Astrocyte (in vitro differentiated cells and primary cell): ENCODE measurements around the gene UNC45B. TPM values are rescaled to one million over a fixed set of nuclear protein-coding genes. Genes with fewer than 3 reads are reported as not detected.
"Not testable (repeated sequence)": the region's sequence is repeated elsewhere in the genome, so short reads cannot be mapped to it uniquely, and the experiment has no call there.

ENCODE experiments used
- DNase-seq: peaks from one replicate; pipeline ENCODE4 v3.0.0-alpha.2; 2010; ENCODE audit warnings: low read depth
- FAIRE-seq: peaks from 2 replicates; lab custom pipeline; 2011; peaks lifted over from hg19 to GRCh38; lab: Jason Lieb, UNC
- H2AFZ ChIP-seq: 2 replicates; pipeline ENCODE4 v1.6.0; 2012; ENCODE audit warnings: low read depth, low read length, inconsistent platforms
- H3K27ac ChIP-seq: 2 replicates; pipeline ENCODE4 v1.5.1; 2011; ENCODE audit warnings: low read depth, low read length, inconsistent platforms
- H3K27me3 ChIP-seq: 2 replicates; pipeline ENCODE4 v1.6.0; 2011; ENCODE audit warnings: low read length, inconsistent platforms; ENCODE audit not compliant: insufficient read depth
- H3K36me3 ChIP-seq: 2 replicates; pipeline ENCODE4 v1.5.1; 2011; ENCODE audit warnings: low read length, inconsistent platforms; ENCODE audit not compliant: insufficient read depth
- H3K4me1 ChIP-seq: 2 replicates; pipeline ENCODE4 v1.5.1; 2011; ENCODE audit warnings: low read length, inconsistent platforms; ENCODE audit not compliant: insufficient read depth
- H3K4me2 ChIP-seq: 2 replicates; pipeline ENCODE4 v1.6.0; 2012; ENCODE audit warnings: low read length, inconsistent platforms
- H3K4me3 ChIP-seq: 2 replicates; pipeline ENCODE4 v1.5.1; 2011; ENCODE audit warnings: low read depth, mild to moderate bottlenecking, low read length, inconsistent platforms; ENCODE audit not compliant: insufficient read depth
- H3K79me2 ChIP-seq: 2 replicates; pipeline ENCODE4 v1.6.0; 2012; ENCODE audit warnings: mild to moderate bottlenecking, low read length, inconsistent platforms; ENCODE audit not compliant: insufficient read depth
- H3K9ac ChIP-seq: 2 replicates; pipeline ENCODE4 v1.6.0; 2012; ENCODE audit warnings: mild to moderate bottlenecking, low read length, inconsistent platforms
- H3K9me3 ChIP-seq: 2 replicates; pipeline ENCODE4 v1.5.1; 2012; ENCODE audit warnings: low read depth, mild to moderate bottlenecking, low read length, inconsistent platforms; ENCODE audit not compliant: insufficient read depth
- H4K20me1 ChIP-seq: 2 replicates; pipeline ENCODE4 v1.6.0; 2012; ENCODE audit warnings: low read length, inconsistent platforms; ENCODE audit not compliant: insufficient read depth
- H3K27ac Mint-ChIP-seq: one replicate; pipeline ENCODE4 v1.8.0; 2021; ENCODE audit warnings: mild to moderate bottlenecking, mixed read lengths; ENCODE audit not compliant: unreplicated experiment
- H3K27me3 Mint-ChIP-seq: one replicate; pipeline ENCODE4 v1.8.0; 2021; ENCODE audit warnings: low read depth, mixed read lengths; ENCODE audit not compliant: unreplicated experiment
- H3K36me3 Mint-ChIP-seq: one replicate; pipeline ENCODE4 v1.8.0; 2021; ENCODE audit warnings: low read depth, mixed read lengths; ENCODE audit not compliant: unreplicated experiment
- H3K4me1 Mint-ChIP-seq: one replicate; pipeline ENCODE4 v1.8.0; 2021; ENCODE audit warnings: low read depth, mixed read lengths; ENCODE audit not compliant: unreplicated experiment
- H3K4me3 Mint-ChIP-seq: one replicate; pipeline ENCODE4 v1.8.0; 2021; ENCODE audit warnings: mild to moderate bottlenecking, moderate library complexity, mixed read lengths; ENCODE audit not compliant: unreplicated experiment
- H3K9me3 Mint-ChIP-seq: one replicate; pipeline ENCODE4 v1.8.0; 2021; ENCODE audit warnings: mild to moderate bottlenecking, mixed read lengths; ENCODE audit not compliant: unreplicated experiment
- CTCF ChIP-seq: IDR thresholded peaks from 2 replicates; pipeline ENCODE4 v1.5.1; 2011; ENCODE audit warnings: low read depth, mild to moderate bottlenecking, inconsistent platforms, low read length, moderate library complexity; ENCODE audit not compliant: insufficient read depth
- EZH2 ChIP-seq: IDR thresholded peaks from 2 replicates; pipeline ENCODE4 v1.6.1; 2012; ENCODE audit warnings: mild to moderate bottlenecking, low read length, inconsistent platforms; ENCODE audit not compliant: insufficient read depth
- total RNA-seq: library from RNA; stranded (reverse); gene quantifications from 2 replicates; pipeline ENCODE4 v1.2.1, GENCODE V29; 2021

The UNC45B gene
- total RNA-seq, 1 donor from 2014 or later, result 0.05 TPM

- TF ChIP-seq CTCF, result no peak
- TF ChIP-seq EZH2, result no peak
- DNase-seq (no peak), FAIRE-seq (no peak)
- no peak overlapping the region for H3K27ac Mint-ChIP-seq
- H3K4me3 Mint-ChIP-seq, result no peak overlapping the region
- no peak overlapping the region for H3K4me3 ChIP-seq
- H3K4me1 Mint-ChIP-seq, result no peaks in the 10 kb centered on the region
- H3K9ac ChIP-seq, result no peak overlapping the region
- no peak overlapping the region for H3K4me2 ChIP-seq
- H3K27me3 ChIP-seq, result no peaks in the 10 kb centered on the region
- peaks cover 4% of the 10 kb centered on the region for H3K9me3 Mint-ChIP-seq
- no peaks in the 10 kb centered on the region for H3K36me3 ChIP-seq
- H3K36me3 Mint-ChIP-seq, result no peaks in the 10 kb centered on the region
- no peaks in the 10 kb centered on the region for H3K79me2 ChIP-seq
- no peaks in the 10 kb centered on the region for H3K9me3 ChIP-seq
- no peaks in the 10 kb centered on the region for H3K4me1 ChIP-seq
- H3K27me3 Mint-ChIP-seq, result peaks cover 14% of the 10 kb centered on the region
- no peaks in the 10 kb centered on the region for H4K20me1 ChIP-seq
- no peak overlapping the region for H3K27ac ChIP-seq
- no peak overlapping the region for H2AFZ ChIP-seq
These were observed 79.9 kb downstream of the UNC45B start for GRCh38 chr17:35227546-35227945.

- H3K27ac ChIP-seq, result no peak overlapping the region
- H3K79me2 ChIP-seq, result no peaks in the 10 kb centered on the region
- no peak overlapping the region for H2AFZ ChIP-seq
- DNase-seq (no peak), FAIRE-seq (no peak)
- peaks cover 4% of the 10 kb centered on the region for H3K9me3 Mint-ChIP-seq
- H3K27me3 ChIP-seq, result no peaks in the 10 kb centered on the region
- H3K9me3 ChIP-seq, result no peaks in the 10 kb centered on the region
- H3K4me1 ChIP-seq, result no peaks in the 10 kb centered on the region
- H3K9ac ChIP-seq, result no peak overlapping the region
- H3K27ac Mint-ChIP-seq, result no peak overlapping the region
- no peaks in the 10 kb centered on the region for H4K20me1 ChIP-seq
- no peaks in the 10 kb centered on the region for H3K36me3 Mint-ChIP-seq
- H3K36me3 ChIP-seq, result no peaks in the 10 kb centered on the region
- no peaks in the 10 kb centered on the region for H3K4me1 Mint-ChIP-seq
- H3K4me2 ChIP-seq, result no peak overlapping the region
- no peak overlapping the region for H3K4me3 Mint-ChIP-seq
- TF ChIP-seq EZH2 (no peak), CTCF (no peak)
- H3K4me3 ChIP-seq, result no peak overlapping the region
- peaks cover 14% of the 10 kb centered on the region for H3K27me3 Mint-ChIP-seq
These were observed 82.0 kb downstream of the UNC45B start for GRCh38 chr17:35229638-35230037.

GRCh38 chr17:35234315-35234714 lies 86.7 kb downstream of the UNC45B start:
- not testable (repeated sequence) for H3K4me3 Mint-ChIP-seq, H3K27ac Mint-ChIP-seq, H3K9ac ChIP-seq, H3K79me2 ChIP-seq, FAIRE-seq, H3K36me3 Mint-ChIP-seq, H3K4me1 ChIP-seq, H3K27ac ChIP-seq, H4K20me1 ChIP-seq, H3K36me3 ChIP-seq, H3K9me3 Mint-ChIP-seq, H3K9me3 ChIP-seq, H3K4me1 Mint-ChIP-seq, H3K27me3 ChIP-seq, H3K4me3 ChIP-seq, DNase-seq, H2AFZ ChIP-seq, H3K4me2 ChIP-seq
- peaks cover 12% of the 10 kb centered on the region for H3K27me3 Mint-ChIP-seq
